K562 (cell line): ENCODE measurements around the gene SDK1. TPM values are rescaled to one million over a fixed set of nuclear protein-coding genes. Genes with fewer than 3 reads are reported as not detected.

Source experiments
- ATAC-seq: fragments of 200-7000 bp; cut with Tn5 transposase; 3 replicates; pipeline ENCODE4 v1.9.1; 2020; ENCODE audit warnings: moderate library complexity
- BruUV-seq: library from RNA; stranded (reverse); fragments of 400-500 nt; replicated peaks from 2 replicates; lab custom pipeline; 2021; lab: Mats Ljungman, UMichigan
- CTCF ChIA-PET: fragments of 300-600 bp; formaldehyde crosslinking; extraction: SDS; loops from one replicate; lab custom pipeline; 2021; ENCODE audit warnings: low intra/inter-chr PET ratio; lab: Yijun Ruan, JAX
- POLR2A ChIA-PET: fragments of 300-600, 350-650 bp; sonication (Branson Sonifier 250); formaldehyde crosslinking; extraction: SDS; loops from one replicate; lab custom pipeline; 2021; ENCODE audit warnings: antibody characterized with exemption, inconsistent platforms; lab: Yijun Ruan, JAX
- DNase-seq, 4 experiments: peaks; one replicate each; pipeline versions ENCODE4 v3.0.0 to v3.0.0-alpha.2; 2011 to 2018; ENCODE audit warnings: low spot score in 3 of 4, mixed read lengths in 3 of 4; ENCODE audit errors: extremely low read depth in 1 of 4
- FAIRE-seq: peaks from 2 replicates; lab custom pipeline; 2011; peaks lifted over from hg19 to GRCh38; lab: Jason Lieb, UNC
- H2AFZ ChIP-seq: 2 replicates; pipeline ENCODE4 v1.6.0; 2011; ENCODE audit warnings: low read depth, low read length, control low read depth, inconsistent platforms
- H3K27ac ChIP-seq: fragments of 200-600 bp; 3 replicates; pipeline ENCODE4 v1.8.0; 2011; ENCODE audit warnings: low read depth, mild to moderate bottlenecking, control low read depth, inconsistent platforms, low read length, moderate library complexity, mixed read lengths; ENCODE audit errors: extremely low read depth
- H3K27me3 ChIP-seq, 2 experiments: fragments of 300-600 bp in 1 of 2; 2 replicates in 1 of 2; 3 replicates in 1 of 2; pipeline versions ENCODE4 v1.6.0 to v1.8.0; 2011; ENCODE audit warnings: inconsistent platforms in 2 of 2, low read length in 2 of 2, mild to moderate bottlenecking in 1 of 2, mixed read lengths in 1 of 2, moderate library complexity in 1 of 2; ENCODE audit not compliant: control insufficient read depth in 2 of 2, insufficient read depth in 2 of 2
- H3K36me3 ChIP-seq: fragments of 300-600 bp; 3 replicates; pipeline ENCODE4 v1.8.0; 2011; ENCODE audit warnings: mild to moderate bottlenecking, low read length, inconsistent platforms; ENCODE audit not compliant: control insufficient read depth, insufficient read depth
- H3K4me1 ChIP-seq, 2 experiments: fragments of 200-600 bp in 1 of 2; replicated peaks in 1 of 2; 2 replicates in 1 of 2; 3 replicates in 1 of 2; pipeline versions ENCODE4 v1.5.1 to v1.8.0; 2011; ENCODE audit warnings: inconsistent platforms in 2 of 2, low read length in 2 of 2, mild to moderate bottlenecking in 1 of 2, mixed read lengths in 1 of 2, moderate library complexity in 1 of 2; ENCODE audit not compliant: control insufficient read depth in 2 of 2, insufficient read depth in 2 of 2
- H3K4me2 ChIP-seq: 2 replicates; pipeline ENCODE4 v1.6.1; 2011; ENCODE audit warnings: low read length, control low read depth, inconsistent platforms, mixed read lengths; ENCODE audit not compliant: insufficient read depth
- H3K4me3 ChIP-seq: fragments of 200-600 bp; sonication (generic), shearing (Covaris generic); 2 replicates; pipeline ENCODE4 v1.5.1; 2016; ENCODE audit warnings: control low read depth, inconsistent platforms
- H3K79me2 ChIP-seq: fragments of 200-600 bp; 3 replicates; pipeline ENCODE4 v1.8.0; 2011; ENCODE audit warnings: low read length, inconsistent platforms; ENCODE audit not compliant: control insufficient read depth, insufficient read depth
- H3K9ac ChIP-seq, 2 experiments: 2 replicates each; pipeline versions ENCODE4 v1.6.0 to v1.6.1; 2011; ENCODE audit warnings: low read depth in 2 of 2, low read length in 2 of 2, control low read depth in 1 of 2, inconsistent platforms in 1 of 2, mild to moderate bottlenecking in 1 of 2, mixed read lengths in 1 of 2; ENCODE audit not compliant: insufficient read depth in 1 of 2
- H3K9me1 ChIP-seq: one replicate; pipeline ENCODE4 v1.6.0; 2011; ENCODE audit warnings: inconsistent platforms, mild to moderate bottlenecking, low read length, moderate library complexity; ENCODE audit not compliant: control insufficient read depth, insufficient read depth
- H3K9me3 ChIP-seq: replicated peaks from 2 replicates; pipeline ENCODE4 v1.5.1; 2011; ENCODE audit warnings: low read depth, low read length, inconsistent platforms; ENCODE audit not compliant: control insufficient read depth, insufficient read depth
- H4K20me1 ChIP-seq: replicated peaks from 2 replicates; pipeline ENCODE4 v1.6.1; 2011; ENCODE audit warnings: low read length, inconsistent platforms, mixed read lengths; ENCODE audit not compliant: control insufficient read depth, insufficient read depth
- CTCF ChIP-seq, 3 experiments: IDR thresholded peaks in 2 of 3; conservative IDR thresholded peaks in 1 of 3; 2 replicates each; pipeline ENCODE4 v1.5.1; 2011 to 2012; ENCODE audit warnings: low read length in 3 of 3, mild to moderate bottlenecking in 3 of 3, control low read depth in 2 of 3, improper control_type of control experiment in 1 of 3, inconsistent platforms in 1 of 3, low read depth in 1 of 3, mixed read lengths in 1 of 3, moderate library complexity in 1 of 3; ENCODE audit not compliant: insufficient read depth in 2 of 3
- NR2C1 ChIP-seq, 2 experiments: fragments of 450-650 bp; IDR thresholded peaks; 2 replicates each; pipeline ENCODE4 v1.6.1; 2017; ENCODE audit warnings: mild to moderate bottlenecking in 2 of 2, antibody characterized with exemption in 1 of 2, inconsistent platforms in 1 of 2, missing compliant biosample characterization in 1 of 2, missing genetic modification characterization in 1 of 2
- PHB2 ChIP-seq: fragments of 450-650 bp; IDR thresholded peaks from 2 replicates; pipeline ENCODE4 v1.6.1; 2017; ENCODE audit warnings: low read depth
- PREB ChIP-seq: sonication (generic); formaldehyde crosslinking; IDR thresholded peaks from 2 replicates; pipeline ENCODE4 v1.8.1; 2023; ENCODE audit warnings: mild to moderate bottlenecking, missing genetic modification reagents
- ZNF354B ChIP-seq: fragments of 250-450 bp; sonication (Bioruptor Pico); IDR thresholded peaks from 2 replicates; pipeline ENCODE4 v1.4.0; 2020
- WGBS: fragments of 100-300 bp; shearing (Covaris generic); methylation state at CpG from one replicate; pipeline ENCODE4 v1.1.6; 2016; ENCODE audit warnings: low coverage, mixed read lengths; ENCODE audit not compliant: insufficient coverage; ENCODE audit errors: missing lambda C conversion rate; 5-methylcytosine and 5-hydroxymethylcytosine counted together
- in situ Hi-C: fragments of 300-500 bp; cut with MboI; formaldehyde crosslinking; loops from 4 replicates; pipeline ENCODE4 v1.15.0; 2018; ENCODE audit warnings: inconsistent platforms, mixed read lengths
- intact Hi-C: fragments of 100-400 bp; cut with micrococcal nuclease; formaldehyde crosslinking; loops from 2 replicates; pipeline ENCODE4 v1.14.2; 2022
- polyA plus RNA-seq, 8 experiments: library from polyadenylated mRNA; depleted of rRNA in 4 of 8; stranded (reverse) in 5 of 8; unstranded in 3 of 8; fragments of >200 nt; fragmentation: Nextera tagmentation in 2 of 8; fragmentation: Illumina TruSeq in 1 of 8; extraction: Ambion mirVana in 2 of 8; extraction: Trizol in 1 of 8; gene quantifications; 2 replicates each; pipeline versions ENCODE4 v1.2.1 to v1.2.3, GENCODE V29; 2011 to 2014; ENCODE audit warnings: inconsistent platforms in 1 of 8, missing spikeins in 1 of 8
- total RNA-seq, 7 experiments: library from RNA; depleted of rRNA in 6 of 7; stranded (reverse); fragments of >200 nt in 6 of 7; fragmentation: Illumina TruSeq in 2 of 7; extraction: Trizol in 2 of 7; gene quantifications; 2 replicates each; pipeline versions ENCODE4 v1.2.1 to v1.2.3, GENCODE V29; 2011 to 2021; ENCODE audit warnings: low replicate concordance in 1 of 7

Gene SDK1
- total and polyA plus RNA-seq, 9 of the 15 experiments (the other 6 are each of a cell fraction or from before 2014, with no cell fraction given), result 0.16 TPM; not detected in 8

- H3K79me2 ChIP-seq, result no peaks in the 10 kb centered on the region
- ATAC-seq, result peak; percentile 57; the same call in 1 of the 3 replicates
- no peaks in the 10 kb centered on the region; a peak in 1 of 5 replicates for H3K27me3 ChIP-seq
- in situ Hi-C loops, result no loop called here
- no peak overlapping the region for H2AFZ ChIP-seq
- no peaks in the 10 kb centered on the region for H3K36me3 ChIP-seq
- no peak overlapping the region for H3K9ac ChIP-seq
- CTCF ChIA-PET, result no interaction called here
- no peaks in the 10 kb centered on the region for H3K4me1 ChIP-seq
- FAIRE-seq, result no peak
- no peaks in the 10 kb centered on the region for H3K9me1 ChIP-seq
- BruUV-seq, result no TSS peak
- no peak for DNase-seq
- WGBS, result 0% methylated on average over 5 of the region's 5 CpGs
- TF ChIP-seq PHB2, result no peak
- TF ChIP-seq CTCF (IDR thresholded peaks at IDR 0.05 in 2 of 3, conservative IDR thresholded peaks at IDR 0.05 in 1 of 3; ENCODE audit: insufficient read depth in 2 of 3, low read depth in 1 of 3, low read length in 3 of 3), result peak; percentile 16 to 26 (median 22); a peak in 3 of 6 replicates
- no peak overlapping the region for H3K4me2 ChIP-seq
- no peaks in the 10 kb centered on the region for H4K20me1 ChIP-seq
- H3K9me3 ChIP-seq, result no peaks in the 10 kb centered on the region
- intact Hi-C loops, result no loop called here
- H3K4me3 ChIP-seq, result no peak overlapping the region
- no peak overlapping the region for H3K27ac ChIP-seq
- POLR2A ChIA-PET, result interaction anchor here (0.7 kb wide), 1 partner anchor 486 kb away, joined by 3 read pairs; no protein-coding TSS in a partner anchor
Observed at GRCh38 chr7:3544202-3544601, 243.2 kb downstream of the SDK1 start.

GRCh38 chr7:3548815-3549214 lies 247.8 kb downstream of the SDK1 start:
- ATAC-seq, result no peak
- Histone ChIP-seq H3K79me2 (no peaks in the 10 kb centered on the region), H3K4me2 (no peak overlapping the region), H3K27me3 (no peaks in the 10 kb centered on the region; a peak in 2 of 5 replicates), H3K27ac (no peak overlapping the region), H2AFZ (no peak overlapping the region), H4K20me1 (no peaks in the 10 kb centered on the region), H3K36me3 (no peaks in the 10 kb centered on the region), H3K9me3 (no peaks in the 10 kb centered on the region), H3K4me3 (no peak overlapping the region), H3K4me1 (no peaks in the 10 kb centered on the region), H3K9ac (no peak overlapping the region), H3K9me1 (no peaks in the 10 kb centered on the region)
- no peak for DNase-seq
- POLR2A ChIA-PET, result interaction anchor here (0.9 to 1.3 kb wide), 2 partner anchors 13 to 26 kb away, joined by 3 read pairs; no protein-coding TSS in a partner anchor
- intact Hi-C loops, result no loop called here
- no TSS peak for BruUV-seq
- FAIRE-seq, result no peak
- TF ChIP-seq PREB (CRISPR knock-in tag), result no peak
- no peak for TF ChIP-seq ZNF354B
- no peak for TF ChIP-seq NR2C1 (IDR thresholded peaks at IDR 0.05)
- no peak for TF ChIP-seq NR2C1 (tag; IDR thresholded peaks at IDR 0.05)
- CTCF ChIA-PET, result no interaction called here
- 0% methylated on average over 4 of the region's 4 CpGs for WGBS
- in situ Hi-C loops, result no loop called here
